Activated CD4-positive, CD25-positive, alpha-beta regulatory T cell treated with anti-CD3 and anti-CD28 coated beads, Interleukin-2, amount 50 U/mL, for 24 hours (primary cell): Measurements from ENCODE around the gene DDX25.

Experiments used
- ATAC-seq, 2 donors: fragments of 150-1000 bp; cut with Tn5 transposase; one replicate each; pipeline ENCODE4 v1.10.0; 2021; ENCODE audit warnings: mild to moderate bottlenecking in 1 of 2, moderate library complexity in 1 of 2

The DDX25 gene

DNA sequence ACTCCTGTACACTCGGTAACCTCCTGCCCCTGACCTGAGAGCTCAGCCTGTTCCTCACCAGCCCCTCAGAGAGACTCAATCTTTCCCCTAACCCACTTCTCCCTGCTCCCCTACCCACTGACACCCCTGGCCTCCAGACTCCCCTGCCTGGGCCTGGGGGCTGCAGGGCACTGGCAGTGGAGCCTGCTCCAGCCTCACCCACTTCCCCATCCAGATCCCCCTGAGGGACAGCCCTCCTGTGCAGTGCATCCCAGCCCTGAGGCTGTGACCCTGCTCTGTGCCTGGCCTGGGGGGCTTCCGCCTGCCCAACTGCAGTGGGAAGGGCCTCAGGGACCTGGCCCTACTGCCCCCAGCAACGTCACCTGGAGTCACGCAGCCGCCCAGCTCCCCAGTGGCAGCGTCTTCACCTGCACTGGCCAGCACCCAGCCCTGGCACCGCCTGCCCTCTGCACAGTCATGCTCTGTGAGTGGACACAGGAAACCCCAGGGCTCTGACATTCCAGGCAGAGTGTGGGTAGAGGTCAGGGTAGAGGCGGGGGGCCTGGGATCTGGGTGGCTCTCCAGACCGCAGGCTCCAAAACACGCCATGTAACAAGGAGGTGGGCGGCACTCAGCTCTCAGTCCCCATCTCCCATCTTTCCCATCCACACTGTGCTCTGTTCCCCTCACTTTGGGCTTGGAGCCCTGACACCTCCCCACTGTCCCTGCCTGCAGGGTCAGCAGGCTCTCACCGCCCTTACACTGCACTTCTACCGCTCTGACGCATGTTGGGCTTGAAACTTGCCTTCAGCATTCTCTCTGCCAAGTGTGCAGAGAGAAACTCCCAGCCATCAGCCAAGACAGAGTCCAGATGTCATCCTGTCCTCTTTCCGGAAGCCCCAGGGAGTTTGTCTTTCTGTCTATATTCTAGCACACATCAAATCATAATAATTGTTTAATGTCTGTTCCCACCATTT is 46.7 kb downstream of the DDX25 start:
- ATAC-seq: no peak

DNA sequence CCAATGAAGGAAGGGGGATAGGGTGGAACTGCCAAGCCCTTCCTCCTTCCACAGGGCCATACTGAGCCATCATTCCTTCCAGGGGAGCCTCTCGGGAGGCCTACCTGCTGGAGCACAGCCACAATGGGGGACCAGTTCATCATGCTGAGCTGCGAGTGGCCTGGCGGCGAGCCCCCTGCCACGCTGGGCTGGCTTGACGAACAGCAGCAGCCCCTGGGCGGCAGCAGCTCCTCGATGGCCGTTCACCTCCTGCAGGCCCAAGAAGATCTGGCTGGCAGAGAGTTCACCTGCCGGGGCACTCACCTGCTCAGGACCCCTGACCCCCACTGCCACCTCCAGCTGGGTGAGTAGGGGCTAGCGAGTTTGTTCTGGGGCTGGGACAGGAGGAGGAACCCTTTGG is 47.4 kb downstream of the DDX25 start:
- ATAC-seq: no peak

DNA sequence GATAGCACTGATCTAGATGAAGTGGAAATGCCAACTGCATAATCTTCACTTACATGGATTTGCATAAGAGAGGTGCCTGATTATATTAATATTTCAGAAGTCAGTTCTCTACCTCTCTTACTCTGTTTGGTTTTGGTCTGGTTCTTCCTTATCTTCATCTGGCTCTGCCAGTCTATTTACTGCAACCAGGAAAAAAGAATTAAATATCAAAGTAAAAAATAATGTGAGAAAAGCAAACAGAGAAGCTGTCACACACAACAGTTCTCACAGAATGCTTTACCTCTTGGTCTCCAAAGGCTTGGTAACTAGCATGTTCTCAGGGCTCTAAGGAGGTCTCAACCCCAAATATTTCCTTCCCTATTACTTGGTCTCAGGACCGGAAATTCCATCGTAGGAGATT is 48.3 kb downstream of the DDX25 start:
- no peak for ATAC-seq

DNA sequence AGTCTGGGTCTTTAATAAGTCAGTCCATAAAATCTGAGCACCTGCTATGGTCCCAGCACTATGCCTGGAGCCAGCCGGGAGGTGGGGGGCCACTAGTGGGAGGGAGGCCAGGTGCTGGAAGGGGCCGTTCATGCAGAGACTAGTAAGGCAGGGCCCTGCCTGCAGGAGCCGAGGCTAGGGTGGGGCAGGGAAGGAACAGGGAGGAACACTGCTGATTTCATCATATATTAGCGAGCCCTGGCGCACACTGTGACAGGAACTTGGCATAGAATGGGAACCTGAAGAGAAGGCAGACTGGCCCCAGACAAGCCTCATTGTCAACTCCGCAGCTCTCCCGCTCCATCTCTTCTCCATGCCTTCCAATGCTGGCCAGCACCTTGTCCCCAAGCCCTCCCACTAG is 48.7 kb downstream of the DDX25 start:
- no peak for ATAC-seq

DNA sequence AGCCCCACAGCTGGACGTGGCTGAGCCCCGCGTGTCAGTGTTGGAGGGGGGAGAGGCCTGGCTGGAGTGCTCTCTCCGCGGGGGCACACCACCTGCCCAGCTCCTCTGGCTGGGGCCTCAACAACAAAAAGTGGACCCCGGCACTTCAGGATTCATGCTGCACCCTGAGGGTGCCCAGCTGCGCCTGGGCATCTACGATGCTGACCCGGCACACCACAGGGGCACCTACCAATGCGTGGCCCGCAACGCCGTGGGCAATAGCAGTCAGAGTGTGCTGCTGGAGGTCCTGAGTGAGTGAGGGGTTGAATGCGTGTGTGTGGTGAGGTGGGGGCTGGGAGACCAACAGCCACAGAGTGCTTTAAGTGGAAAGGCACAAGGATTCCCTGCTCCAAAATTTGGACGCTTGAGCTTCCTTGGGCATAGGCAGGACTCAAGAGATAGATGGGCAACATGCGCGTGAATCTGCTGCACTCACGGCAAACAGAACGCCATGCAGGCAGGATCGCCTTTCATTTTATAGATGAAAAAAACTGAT is 49.2 kb downstream of the DDX25 start:
- ATAC-seq: no peak

DNA sequence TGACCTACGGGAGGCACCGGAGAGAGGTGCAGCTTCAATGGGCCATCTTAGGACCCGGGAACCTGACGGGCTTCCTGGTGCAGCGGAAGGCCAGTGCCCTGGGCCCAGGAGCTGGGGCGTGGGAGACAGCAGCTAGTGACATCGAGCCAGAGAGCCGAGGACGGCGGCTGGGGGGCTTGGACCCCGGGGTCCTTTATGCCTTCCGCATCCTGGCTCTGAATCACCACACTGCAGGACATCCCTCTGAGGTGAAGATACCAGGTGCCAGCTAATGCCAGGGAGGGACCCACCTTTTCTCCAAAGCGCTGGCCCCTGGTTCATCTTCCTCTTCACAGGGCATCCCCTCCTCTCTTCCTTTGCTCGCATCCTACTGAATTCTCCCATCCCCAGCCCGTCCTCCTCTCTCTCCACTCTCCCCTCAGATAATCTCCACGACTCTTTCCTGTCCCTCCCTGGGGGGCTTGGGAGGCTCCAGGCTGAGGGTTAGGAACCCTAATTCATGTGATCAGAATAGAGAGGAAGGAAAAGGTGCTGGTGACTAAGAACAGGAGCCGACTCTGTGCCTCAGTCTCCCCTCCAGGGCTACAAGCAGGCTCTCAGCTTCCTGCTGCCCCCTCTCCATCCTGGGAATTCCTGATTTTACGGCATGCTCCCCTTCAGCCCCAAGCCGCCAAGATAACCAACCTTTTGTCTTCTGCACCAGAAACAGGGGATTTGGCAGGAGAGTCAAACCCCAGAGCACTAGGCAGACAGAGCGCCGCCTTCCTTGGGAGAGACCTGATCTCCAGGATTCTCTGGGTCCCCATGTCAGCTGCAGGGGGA is 50.0 kb downstream of the DDX25 start:
- ATAC-seq: no peak

DNA sequence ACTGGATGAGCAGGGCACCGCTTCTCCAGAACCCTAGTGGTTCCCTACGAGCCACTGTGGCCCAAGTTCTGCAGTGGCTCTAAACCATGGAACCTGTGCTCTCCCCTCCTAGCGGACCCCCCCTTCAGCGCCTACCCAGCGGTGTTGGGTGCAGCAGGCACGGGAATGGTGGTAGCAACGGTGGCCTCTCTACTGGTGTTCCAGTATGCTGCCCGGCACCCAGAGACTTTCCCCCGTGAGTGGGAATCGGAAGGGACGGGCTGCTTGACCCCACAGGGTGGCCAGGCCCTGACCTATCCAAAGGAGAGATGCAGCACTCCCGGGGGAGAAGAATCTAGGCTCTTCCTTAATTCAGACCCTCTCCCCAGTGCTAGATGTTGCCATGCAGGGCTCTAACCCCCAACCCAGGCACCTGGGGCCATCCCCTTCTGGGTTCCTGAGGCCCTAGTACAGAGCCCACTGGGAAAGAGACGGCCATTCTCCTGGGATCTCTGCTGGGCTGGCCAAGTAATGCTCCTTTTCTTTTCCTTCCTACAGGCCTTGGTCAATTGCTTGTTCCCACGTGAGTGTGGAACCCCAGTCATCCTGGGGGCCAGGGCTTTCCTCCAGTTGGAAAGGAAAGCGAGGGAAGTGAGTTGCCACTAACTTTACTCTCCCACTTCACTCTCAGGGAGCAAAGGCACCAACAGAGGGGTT is 50.8 kb downstream of the DDX25 start:
- ATAC-seq: no peak

DNA sequence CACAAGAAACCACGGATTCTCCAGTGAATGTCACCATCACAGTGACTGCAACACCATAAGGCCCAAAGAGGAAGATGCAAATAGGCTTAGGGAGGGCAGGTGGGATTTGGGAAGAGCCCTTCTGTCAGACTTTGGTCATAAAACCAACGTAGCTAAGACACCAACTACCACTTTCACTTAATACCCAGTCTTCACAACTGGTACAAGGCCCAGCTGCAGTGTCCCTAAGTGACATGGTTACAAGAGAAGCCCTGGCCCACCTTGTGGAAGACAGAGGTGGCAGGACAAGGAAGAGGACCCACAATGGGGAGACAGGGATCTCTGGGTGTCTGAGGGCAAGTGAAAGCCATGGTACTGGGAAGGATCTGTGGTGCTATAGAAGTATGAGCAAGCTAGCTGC is 51.5 kb downstream of the DDX25 start:
- ATAC-seq: no peak

DNA sequence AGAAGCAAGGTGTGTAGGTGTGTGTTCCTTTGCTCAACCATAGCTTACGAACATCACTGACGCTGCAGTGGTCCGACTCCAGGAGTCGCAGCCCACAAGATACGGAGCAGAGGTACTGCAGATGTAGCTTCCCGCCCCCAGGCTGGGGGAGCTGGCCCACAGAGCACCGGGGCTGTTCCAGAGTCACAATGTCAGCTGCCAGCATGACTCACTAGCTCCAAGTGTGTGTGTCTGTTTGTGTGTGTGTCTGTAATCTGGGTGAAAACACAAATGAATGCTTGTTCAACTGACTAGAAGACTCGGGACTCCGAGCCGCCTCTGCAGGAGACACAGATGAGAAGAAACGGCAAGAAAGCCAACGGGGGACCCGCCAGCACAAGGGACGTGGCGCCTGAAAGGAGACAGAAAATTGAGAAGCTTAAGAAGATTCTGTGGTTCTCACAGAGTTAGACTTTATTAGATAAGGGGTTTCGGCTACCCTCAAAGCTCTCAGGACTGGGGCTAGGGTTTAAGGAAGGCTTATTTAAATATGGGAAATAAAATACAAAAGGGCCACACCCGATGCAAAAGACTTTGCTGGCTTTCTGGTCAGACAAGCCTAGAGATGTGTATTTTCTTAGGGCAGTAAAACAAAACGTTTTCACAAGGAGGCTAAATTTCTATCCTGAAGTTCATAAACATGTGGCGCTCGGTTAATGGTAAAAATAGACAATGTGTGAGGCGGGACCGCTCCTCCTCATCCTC is 52.3 kb downstream of the DDX25 start:
- ATAC-seq: no peak

DNA sequence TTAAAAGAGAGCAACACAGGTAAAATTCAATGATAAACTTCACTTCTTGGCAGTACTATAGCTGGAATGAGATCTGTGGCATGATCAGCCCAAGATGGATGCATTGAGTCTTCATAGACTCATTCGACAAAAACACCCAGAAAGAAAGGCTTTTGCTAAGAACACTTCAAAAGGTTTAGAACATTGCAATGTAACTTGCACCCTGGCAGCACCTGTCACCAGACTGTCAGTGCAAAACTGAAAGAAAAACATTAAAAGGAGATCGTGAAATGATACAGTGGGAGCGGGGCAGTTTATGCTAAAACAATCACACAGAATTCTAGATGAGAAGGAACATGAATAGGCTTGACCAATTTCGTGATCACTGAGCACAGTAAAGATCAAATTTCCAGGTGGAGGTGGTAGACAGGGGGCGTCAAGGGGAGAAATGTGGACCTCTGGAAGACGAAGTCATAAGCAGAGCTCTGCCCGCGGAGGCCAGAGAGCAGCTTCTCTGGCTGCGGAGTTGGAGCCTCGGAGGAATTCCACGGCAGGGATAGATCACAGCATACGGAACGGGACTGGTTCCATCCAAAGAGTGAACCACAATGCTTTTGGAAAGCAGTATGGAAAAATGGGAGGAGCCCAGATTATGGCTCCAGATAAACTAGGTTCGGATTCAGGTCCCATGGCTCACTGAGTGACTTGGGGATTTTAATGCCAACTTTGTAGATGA is 53.5 kb downstream of the DDX25 start:
- ATAC-seq: no peak

DNA sequence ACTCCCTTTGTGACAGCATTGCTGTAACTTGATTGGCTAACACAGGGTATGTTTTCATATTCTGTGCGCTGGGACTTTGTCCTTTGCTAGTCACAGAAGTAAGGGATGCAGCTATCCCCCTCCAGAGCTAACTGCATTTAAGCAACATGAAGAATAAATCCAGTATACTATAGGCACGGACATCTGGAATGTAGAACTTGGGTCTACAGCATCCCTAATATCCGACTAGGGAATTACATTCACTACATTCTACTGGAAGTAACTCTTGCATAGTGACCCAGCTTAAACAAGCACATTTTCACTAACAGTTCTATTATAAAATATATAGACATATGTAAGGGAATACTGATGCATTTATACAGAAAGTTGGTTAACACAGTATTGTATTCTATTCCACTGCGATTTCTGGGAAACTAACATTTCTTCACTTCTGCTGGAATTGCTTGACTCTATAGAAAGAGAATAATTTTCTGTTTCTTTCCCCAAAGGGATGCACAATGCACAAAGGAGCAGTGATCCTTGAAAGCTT is 54.6 kb downstream of the DDX25 start:
- no peak for ATAC-seq

DNA sequence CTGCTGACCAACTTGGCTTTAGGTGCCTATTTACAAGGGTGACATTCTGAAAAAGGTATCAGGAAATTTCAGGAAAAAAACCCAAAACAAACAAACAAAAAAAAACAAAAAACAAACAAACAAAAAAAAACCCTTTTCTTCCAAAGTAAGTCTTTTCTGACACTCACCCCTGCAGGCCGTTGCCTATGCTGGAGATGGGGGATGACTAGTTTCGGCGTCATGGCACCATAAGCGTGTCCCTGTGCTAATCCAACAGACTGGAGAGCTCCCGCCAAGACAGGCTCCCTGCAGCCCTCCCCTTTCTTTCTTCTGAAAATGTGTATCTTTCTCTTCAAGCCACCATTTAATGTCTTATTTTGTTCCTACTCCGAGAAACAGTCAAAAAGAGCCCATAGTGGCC is 55.2 kb downstream of the DDX25 start:
- ATAC-seq: no peak

DNA sequence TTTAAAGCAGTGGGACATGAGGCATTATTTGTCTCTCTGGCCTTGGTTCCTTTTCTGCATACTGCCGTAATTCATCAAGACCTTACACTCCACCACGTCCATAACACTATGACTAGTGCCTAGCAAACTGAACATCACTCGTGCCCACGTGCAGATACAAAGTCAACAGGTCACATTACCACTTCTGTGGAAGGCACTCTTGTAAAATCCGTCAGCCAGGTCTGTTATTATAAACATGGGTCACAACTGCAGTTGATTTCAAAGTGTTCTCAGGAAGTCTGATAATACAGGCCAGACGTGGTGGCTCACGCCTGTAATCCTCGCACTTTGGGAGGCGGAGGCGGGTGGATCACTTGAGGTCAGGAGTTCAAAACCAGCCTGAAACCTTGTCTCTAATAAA is 55.6 kb downstream of the DDX25 start:
- ATAC-seq: no peak

DNA sequence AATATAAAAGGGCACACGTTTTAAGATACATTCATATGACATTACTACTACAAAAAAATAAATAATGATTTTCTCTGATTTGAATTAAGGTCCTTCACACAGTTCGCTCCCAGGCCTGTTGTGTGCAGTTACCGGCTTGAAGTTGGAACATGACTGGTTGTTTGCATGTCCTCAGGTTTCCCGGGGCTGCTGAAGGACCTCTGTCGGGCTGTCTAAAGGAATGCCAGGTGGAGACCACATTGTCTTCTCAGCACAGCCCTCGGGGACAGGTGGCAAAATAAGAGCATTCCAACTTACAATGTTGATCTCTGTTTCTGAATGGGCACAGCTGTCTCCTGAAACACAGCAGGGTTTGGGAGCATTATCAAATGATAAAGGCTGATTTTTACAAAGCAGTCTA is 56.5 kb downstream of the DDX25 start:
- no peak for ATAC-seq

DNA sequence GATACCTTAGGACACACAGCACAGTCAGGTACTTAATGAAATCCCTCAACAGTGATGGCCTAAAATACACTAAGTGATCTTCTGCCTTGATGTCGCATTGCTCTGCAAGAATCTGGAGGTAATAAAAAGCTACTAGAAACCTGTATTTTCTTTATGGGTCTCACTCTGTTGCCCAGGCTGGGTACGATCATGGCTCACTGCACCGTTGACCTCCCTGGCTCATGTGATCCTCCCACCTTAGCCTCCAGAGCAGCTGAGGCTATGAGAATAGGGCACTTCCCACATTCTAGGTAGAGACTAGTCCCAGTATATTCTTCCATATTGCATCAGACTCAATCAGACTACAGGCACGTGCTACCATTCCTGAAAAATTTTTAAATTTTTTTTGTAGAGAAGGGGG is 63.2 kb downstream of the DDX25 start:
- no peak for ATAC-seq

DNA sequence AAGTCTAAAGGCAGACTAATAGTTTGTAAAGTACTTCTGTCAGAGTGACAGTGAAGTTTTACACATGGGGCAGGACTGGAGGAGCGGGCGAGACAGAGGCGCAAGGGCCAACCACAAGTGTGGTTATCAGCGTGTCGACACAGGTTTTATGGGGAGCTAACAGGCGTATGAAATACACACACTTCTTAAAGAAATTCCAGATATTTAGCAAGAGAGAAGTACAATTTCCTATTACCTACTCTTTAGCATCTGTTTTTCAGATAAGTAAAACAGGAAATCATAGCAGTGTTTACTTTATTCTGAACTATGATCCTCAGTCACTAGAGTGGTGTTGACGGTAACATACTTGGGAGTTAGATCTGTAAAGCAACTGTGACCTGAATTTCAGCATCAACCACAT is 64.0 kb downstream of the DDX25 start:
- ATAC-seq: no peak

DNA sequence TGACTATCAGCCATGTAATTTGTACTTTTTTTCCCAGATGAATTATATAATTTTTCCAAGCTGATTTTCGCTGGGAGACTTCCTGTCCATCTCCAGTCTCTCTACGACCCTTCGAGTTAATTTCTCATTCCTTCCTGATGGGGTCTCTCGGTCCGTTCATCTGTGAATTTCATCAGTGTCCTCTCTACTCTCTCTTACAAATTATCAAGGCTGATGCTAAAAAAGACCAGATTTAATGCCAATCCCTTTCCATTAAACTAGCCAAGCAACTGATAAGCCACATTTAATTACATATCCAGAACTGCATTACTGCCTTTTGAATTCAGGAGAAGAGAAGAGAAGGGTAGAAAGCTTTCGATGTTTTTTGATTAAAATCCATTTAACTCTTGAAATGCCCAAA is 67.3 kb downstream of the DDX25 start:
- ATAC-seq: no peak

DNA sequence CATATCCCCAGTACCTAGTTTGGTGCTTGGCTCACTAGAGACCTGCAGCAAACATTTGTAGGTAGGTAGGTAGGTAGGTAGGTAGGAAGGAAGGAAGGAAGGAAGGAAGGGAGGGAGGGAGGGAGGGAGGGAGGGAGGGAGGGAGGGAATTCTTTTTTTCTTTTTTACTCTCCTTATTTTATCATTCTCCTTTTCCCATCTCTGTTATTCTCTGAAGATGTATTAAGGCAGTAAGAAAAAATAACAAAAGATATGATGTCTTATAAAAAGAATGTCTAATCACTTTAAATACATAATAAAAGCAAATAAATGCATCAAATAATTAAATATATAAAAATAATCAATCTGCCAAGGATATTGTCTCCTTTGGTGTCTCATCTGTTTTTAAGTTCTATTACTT is 70.0 kb downstream of the DDX25 start:
- ATAC-seq: no peak

DNA sequence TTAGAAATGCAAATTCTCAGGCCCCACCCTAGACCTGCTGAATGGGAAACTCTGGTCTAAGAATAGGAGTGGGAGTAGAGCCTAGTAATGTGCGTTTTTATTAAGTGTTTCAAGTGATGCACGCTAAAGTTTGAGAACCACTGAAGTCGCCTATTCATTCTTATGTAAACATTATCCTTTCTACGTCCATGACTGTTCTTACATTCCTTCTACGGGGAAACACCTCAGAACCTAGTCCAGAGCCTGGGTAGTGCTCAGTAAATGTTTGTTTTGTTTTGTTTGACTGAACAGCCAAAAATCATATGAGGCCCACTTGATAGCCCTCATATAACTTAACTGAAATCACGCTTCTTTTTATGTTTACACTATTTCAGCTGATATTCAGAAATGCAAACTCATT is 71.3 kb downstream of the DDX25 start:
- ATAC-seq: no peak

DNA sequence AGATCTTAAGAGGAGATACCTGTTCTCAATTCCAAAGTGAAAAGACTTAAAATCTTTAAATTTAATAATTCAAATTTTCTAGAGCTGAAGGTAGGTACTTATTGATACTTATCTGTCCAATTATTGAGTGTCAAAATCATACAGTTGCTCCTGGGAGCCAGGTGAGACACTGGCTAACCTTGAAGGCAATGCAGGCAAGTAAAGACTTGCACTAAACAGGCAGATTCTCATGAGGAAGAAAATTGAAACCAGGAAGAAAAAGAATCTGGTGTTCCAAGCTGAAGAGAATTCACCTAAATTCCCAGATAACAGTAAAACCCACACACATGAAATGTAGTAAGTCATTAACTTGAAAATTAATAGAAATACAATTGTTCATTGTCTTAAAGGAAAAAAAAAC is 71.8 kb downstream of the DDX25 start:
- no peak for ATAC-seq

DNA sequence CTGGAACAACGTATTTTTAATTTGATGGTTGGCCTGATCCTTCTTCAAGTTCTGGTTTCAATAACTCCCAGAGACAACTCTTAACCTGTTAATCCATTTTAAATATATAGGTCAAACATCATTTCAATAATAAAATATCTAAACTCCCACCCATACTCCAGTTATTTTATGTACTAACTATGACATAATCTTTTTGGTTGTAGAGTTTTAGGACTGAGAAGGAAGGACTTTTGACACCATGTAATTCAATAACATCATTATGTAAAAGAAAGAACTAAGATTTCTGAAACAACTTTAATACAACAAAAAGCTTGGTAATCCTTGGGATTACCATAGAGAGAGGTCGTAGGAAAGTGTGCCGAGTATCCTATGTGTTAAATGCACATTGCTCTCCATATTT is 73.0 kb downstream of the DDX25 start:
- no peak for ATAC-seq
